HCT116 (cell line): ENCODE data around the gene CDC42BPA. TPM values are rescaled to one million over a fixed set of nuclear protein-coding genes. Genes with fewer than 3 reads are reported as not detected.

Experiments used
- ATAC-seq: fragments of 200-7000 bp; cut with Tn5 transposase; 2 replicates; pipeline ENCODE4 v1.9.1; 2020; ENCODE audit warnings: mild to moderate bottlenecking, moderate library complexity
- BruUV-seq: library from RNA; stranded (reverse); fragments of 400-500 nt; replicated peaks from 2 replicates; lab custom pipeline; 2021; lab: Mats Ljungman, UMichigan
- CTCF ChIA-PET: fragments of 300-600 bp; sonication (Branson Sonifier 250); formaldehyde crosslinking; loops from one replicate; lab custom pipeline; 2021; ENCODE audit warnings: antibody characterized with exemption; lab: Charles Lee
- POLR2A ChIA-PET: fragments of 300-600, 350-600 bp; sonication (Branson Sonifier 250); formaldehyde crosslinking; loops from one replicate; lab custom pipeline; 2021; ENCODE audit warnings: antibody characterized with exemption; lab: Charles Lee
- RAD21 ChIA-PET, 2 experiments: fragments of 300-600 bp; sonication (Branson Sonifier 250); formaldehyde crosslinking; loops; one replicate each; lab custom pipeline; 2023; ENCODE audit warnings: low total read pairs in 2 of 2; ENCODE audit not compliant: uncharacterized antibody in 2 of 2, unreplicated experiment in 2 of 2, low non-redundant PET in 1 of 2; lab: Charles Lee
- DNase-seq: peaks from one replicate; pipeline ENCODE4 v3.0.0-alpha.2; 2010; ENCODE audit warnings: low read depth, low spot score
- H2AFZ ChIP-seq: fragments of 200-600 bp; shearing (Covaris generic), sonication (generic); 2 replicates; pipeline ENCODE4 v1.6.1; 2017; ENCODE audit warnings: low read depth, mixed run types, mixed read lengths, antibody characterized with exemption, low read length; ENCODE audit not compliant: poor library complexity, severe bottlenecking
- H3K27ac ChIP-seq: 2 replicates; pipeline ENCODE4 v1.5.1; 2012; ENCODE audit warnings: low read depth, low read length
- H3K27me3 ChIP-seq: fragments of 200-600 bp; sonication (generic); 2 replicates; pipeline ENCODE4 v1.6.1; 2016; ENCODE audit warnings: mixed run types, low read length, mixed read lengths; ENCODE audit not compliant: insufficient read depth
- H3K36me3 ChIP-seq, 2 experiments: fragments of 200-500 bp in 1 of 2; fragments of 200-600 bp in 1 of 2; sonication (Bioruptor generic) in 1 of 2; sonication (generic) in 1 of 2; 2 replicates each; pipeline versions ENCODE4 v1.5.1 to v1.6.1; 2014 to 2016; ENCODE audit warnings: low read length in 2 of 2, inconsistent platforms in 1 of 2, mixed read lengths in 1 of 2, mixed run types in 1 of 2; ENCODE audit not compliant: insufficient read depth in 2 of 2, control insufficient read depth in 1 of 2
- H3K4me1 ChIP-seq, 2 experiments: fragments of 200-600 bp in 1 of 2; sonication (generic) in 1 of 2; 2 replicates each; pipeline versions ENCODE4 v1.5.1 to v1.6.1; 2012 to 2017; ENCODE audit warnings: low read length in 2 of 2, inconsistent platforms in 1 of 2, mild to moderate bottlenecking in 1 of 2, mixed read lengths in 1 of 2, mixed run types in 1 of 2, moderate library complexity in 1 of 2; ENCODE audit not compliant: insufficient read depth in 2 of 2, control insufficient read depth in 1 of 2
- H3K4me2 ChIP-seq: fragments of 200-600 bp; sonication (generic); 2 replicates; pipeline ENCODE4 v1.6.1; 2017; ENCODE audit warnings: mixed run types, low read length, mixed read lengths
- H3K4me3 ChIP-seq, 2 experiments: fragments of 200-600 bp in 1 of 2; sonication (generic) in 1 of 2; replicated peaks in 1 of 2; 2 replicates each; pipeline ENCODE4 v1.5.1; 2011 to 2016; ENCODE audit warnings: low read length in 2 of 2, control low read depth in 1 of 2, low read depth in 1 of 2, mild to moderate bottlenecking in 1 of 2, mixed read lengths in 1 of 2, mixed run types in 1 of 2
- H3K79me2 ChIP-seq: fragments of 200-600 bp; sonication (generic); 2 replicates; pipeline ENCODE4 v1.6.1; 2017; ENCODE audit warnings: mild to moderate bottlenecking, mixed run types, low read length, moderate library complexity, mixed read lengths; ENCODE audit not compliant: insufficient read depth
- H3K9ac ChIP-seq: fragments of 200-600 bp; sonication (generic); 2 replicates; pipeline ENCODE4 v1.6.1; 2016; ENCODE audit warnings: low read length, mixed read lengths
- H3K9me2 ChIP-seq: fragments of 200-600 bp; sonication (generic), shearing (Covaris generic); 2 replicates; pipeline ENCODE4 v1.6.1; 2017; ENCODE audit warnings: mixed run types, mild to moderate bottlenecking, moderate library complexity; ENCODE audit not compliant: insufficient read depth
- H3K9me3 ChIP-seq, 2 experiments: fragments of 200-500 bp in 1 of 2; fragments of 200-600 bp in 1 of 2; sonication (Bioruptor generic) in 1 of 2; sonication (generic) in 1 of 2; 2 replicates each; pipeline ENCODE4 v1.6.1; 2014 to 2017; ENCODE audit warnings: low read length in 2 of 2, mixed read lengths in 2 of 2, inconsistent platforms in 1 of 2, low read depth in 1 of 2, mild to moderate bottlenecking in 1 of 2, mixed run types in 1 of 2, moderate library complexity in 1 of 2; ENCODE audit not compliant: control insufficient read depth in 1 of 2, insufficient read depth in 1 of 2
- H4K20me1 ChIP-seq: fragments of 200-600 bp; sonication (generic), shearing (Covaris generic); 2 replicates; pipeline ENCODE4 v1.6.1; 2017; ENCODE audit warnings: mixed run types, mild to moderate bottlenecking, moderate library complexity; ENCODE audit not compliant: insufficient read depth
- CEBPB ChIP-seq: IDR thresholded peaks from 2 replicates; pipeline ENCODE4 v1.6.1; 2012; ENCODE audit warnings: low read depth
- CTCF ChIP-seq, 3 experiments: fragments of 200-600 bp in 1 of 3; sonication (generic) in 1 of 3; IDR thresholded peaks in 2 of 3; conservative IDR thresholded peaks in 1 of 3; 2 replicates each; pipeline ENCODE4 v1.5.1; 2012 to 2017; ENCODE audit warnings: low read depth in 2 of 3, low read length in 2 of 3, antibody characterized with exemption in 1 of 3, borderline replicate concordance in 1 of 3, control low read depth in 1 of 3, mild to moderate bottlenecking in 1 of 3, mixed read lengths in 1 of 3, mixed run types in 1 of 3, moderate library complexity in 1 of 3; ENCODE audit not compliant: insufficient read depth in 1 of 3
- EGR1 ChIP-seq: IDR thresholded peaks from 2 replicates; pipeline ENCODE4 v1.6.1; 2012; ENCODE audit warnings: low read depth
- ELF1 ChIP-seq: IDR thresholded peaks from 2 replicates; pipeline ENCODE4 v1.6.1; 2012; ENCODE audit warnings: low read depth, borderline replicate concordance
- EZH2 ChIP-seq: fragments of 200-600 bp; sonication (generic); IDR thresholded peaks from 2 replicates; pipeline ENCODE4 v1.6.1; 2017; ENCODE audit warnings: antibody characterized with exemption, mixed run types
- EZH2phosphoT487 ChIP-seq: fragments of 200-600 bp; IDR thresholded peaks from 2 replicates; pipeline ENCODE4 v1.6.1; 2018; ENCODE audit warnings: antibody characterized with exemption, borderline replicate concordance
- FOSL1 ChIP-seq: IDR thresholded peaks from 2 replicates; pipeline ENCODE4 v1.6.1; 2012; ENCODE audit warnings: low read depth
- MAX ChIP-seq: IDR thresholded peaks from 2 replicates; pipeline ENCODE4 v1.6.1; 2012
- POLR2A ChIP-seq: IDR thresholded peaks from 2 replicates; pipeline ENCODE4 v1.7.0; 2011; ENCODE audit warnings: borderline replicate concordance; ENCODE audit not compliant: insufficient read depth, insufficient read length; ENCODE audit errors: extremely low read depth
- POLR2AphosphoS5 ChIP-seq: IDR thresholded peaks from 2 replicates; pipeline ENCODE4 v1.6.1; 2011; ENCODE audit warnings: mild to moderate bottlenecking, low read depth, low read length, moderate library complexity
- RAD21 ChIP-seq: IDR thresholded peaks from 2 replicates; pipeline ENCODE4 v1.6.1; 2012; ENCODE audit warnings: low read depth, mild to moderate bottlenecking
- REST ChIP-seq: IDR thresholded peaks from 2 replicates; pipeline ENCODE4 v1.6.1; 2012; ENCODE audit warnings: low read depth
- SIN3A ChIP-seq: IDR thresholded peaks from 2 replicates; pipeline ENCODE4 v1.6.1; 2012; ENCODE audit warnings: low read depth
- SP1 ChIP-seq: IDR thresholded peaks from 2 replicates; pipeline ENCODE4 v1.6.1; 2012; ENCODE audit warnings: low read depth
- SRF ChIP-seq: IDR thresholded peaks from 2 replicates; pipeline ENCODE4 v1.6.1; 2012; ENCODE audit warnings: low read depth
- TCF7L2 ChIP-seq: IDR thresholded peaks from 2 replicates; pipeline ENCODE4 v1.7.0; 2011; ENCODE audit warnings: borderline replicate concordance, inconsistent platforms; ENCODE audit not compliant: insufficient read depth, insufficient read length; ENCODE audit errors: extremely low read depth
- YY1 ChIP-seq: IDR thresholded peaks from 2 replicates; pipeline ENCODE4 v1.6.1; 2011; ENCODE audit warnings: low read length, low read depth, moderate library complexity, mild to moderate bottlenecking; ENCODE audit not compliant: insufficient replicate concordance; ENCODE audit errors: extremely low read depth
- ZBTB33 ChIP-seq: IDR thresholded peaks from 2 replicates; pipeline ENCODE4 v1.6.1; 2011; ENCODE audit warnings: mild to moderate bottlenecking, low read length, moderate library complexity; ENCODE audit not compliant: insufficient replicate concordance; ENCODE audit errors: extremely low read depth
- ZFX ChIP-seq: fragments of 450-650 bp; IDR thresholded peaks from 2 replicates; pipeline ENCODE4 v1.6.1; 2017
- ZNF274 ChIP-seq: fragments of 200-500 bp; sonication (Bioruptor generic); IDR thresholded peaks from 2 replicates; pipeline ENCODE4 v1.6.1; 2014; ENCODE audit warnings: mild to moderate bottlenecking, low read depth, low read length, inconsistent platforms
- intact Hi-C: fragments of 100-400 bp; cut with micrococcal nuclease; formaldehyde crosslinking; loops from 2 replicates; pipeline ENCODE4 v1.10.0; 2022
- total RNA-seq: library from RNA; stranded (reverse); gene quantifications from one replicate; pipeline ENCODE4 v1.2.1, GENCODE V29; 2021; ENCODE audit not compliant: unreplicated experiment

The CDC42BPA gene
- total RNA-seq, 1 experiment from 2014 or later = 44.0 TPM

- intact Hi-C loops = no loop called here
- POLR2A ChIA-PET = no interaction called here
- Histone ChIP-seq H3K36me3 (no peaks in the 10 kb centered on the region; a peak in 1 of 4 replicates), H3K9ac (no peak overlapping the region), H3K27me3 (no peaks in the 10 kb centered on the region), H3K79me2 (no peaks in the 10 kb centered on the region), H2AFZ (no peak overlapping the region), H3K9me3 (no peaks in the 10 kb centered on the region), H3K4me2 (no peak overlapping the region), H3K27ac (no peak overlapping the region), H4K20me1 (no peaks in the 10 kb centered on the region), H3K4me1 (no peaks in the 10 kb centered on the region), H3K9me2 (no peaks in the 10 kb centered on the region), H3K4me3 (no peak overlapping the region)
- DNase-seq (no peak), ATAC-seq (no peak)
- BruUV-seq = no TSS peak
- RAD21 ChIA-PET = no interaction called here
- CTCF ChIA-PET = no interaction called here
- no peak for TF ChIP-seq RAD21
- no peak for TF ChIP-seq YY1
- TF ChIP-seq POLR2A = no peak
- TF ChIP-seq EZH2 = no peak
- no peak for TF ChIP-seq POLR2AphosphoS5
- no peak for TF ChIP-seq ZBTB33
- no peak for TF ChIP-seq TCF7L2
- no peak for TF ChIP-seq SRF
- no peak for TF ChIP-seq ZNF274
- TF ChIP-seq CEBPB = no peak
- no peak for TF ChIP-seq SIN3A
- TF ChIP-seq CTCF (IDR thresholded peaks at IDR 0.05 in 2 of 3, conservative IDR thresholded peaks at IDR 0.05 in 1 of 3; ENCODE audit: borderline replicate concordance in 1 of 3, insufficient read depth in 1 of 3, low read depth in 2 of 3, low read length in 2 of 3) = no peak
- no peak for TF ChIP-seq MAX
- no peak for TF ChIP-seq EZH2phosphoT487
- no peak for TF ChIP-seq ZFX
- TF ChIP-seq SP1 = no peak
- no peak for TF ChIP-seq REST
- no peak for TF ChIP-seq EGR1
- TF ChIP-seq ELF1 = no peak
- TF ChIP-seq FOSL1 = no peak
Measured at GRCh38 chr1:226989085-226989920, 329.0 kb downstream of the CDC42BPA start.
